ENCODE measurements around the gene OR2K2. TPM values are rescaled to one million over a fixed set of nuclear protein-coding genes. Genes with fewer than 3 reads are reported as not detected.

The OR2K2 gene
- total and polyA plus RNA-seq, 10 of the 15 experiments (the other 5 are each of a cell fraction or from before 2014, with no cell fraction given), result 0.12 TPM; not detected in 9

GRCh38 chr9:111298111-111298510 lies 31.9 kb downstream of the OR2K2 start:
- RAD21 ChIA-PET (ENCODE audit: unreplicated experiment), result interaction anchor here (0.6 to 5.0 kb wide), 16 partner anchors 119 to 675 kb away, joined by 3 to 37 read pairs (median 3); partner anchors contain the start of gene LPAR1
- Histone ChIP-seq H3K27ac (ENCODE audit: control insufficient read depth, insufficient read depth) (no peak overlapping the region), H4K20me1 (ENCODE audit: control insufficient read depth, insufficient read depth) (no peaks in the 10 kb centered on the region), H3K9ac (ENCODE audit: control insufficient read depth, insufficient read depth, low read length) (no peak overlapping the region), H3K4me1 (ENCODE audit: control insufficient read depth, insufficient read depth, low read length) (no peaks in the 10 kb centered on the region), H3K4me2 (ENCODE audit: control insufficient read depth, insufficient read depth) (no peak overlapping the region), H3K4me3 (no peak overlapping the region), H3K36me3 (ENCODE audit: control insufficient read depth in 2 of 2, insufficient read depth in 2 of 2, low read length in 1 of 2) (no peaks in the 10 kb centered on the region), H2AFZ (ENCODE audit: control insufficient read depth, low read depth, low read length) (no peak overlapping the region), H3K9me3 (replicated peaks; ENCODE audit: control insufficient read depth, insufficient read depth, low read length) (no peaks in the 10 kb centered on the region), H3K79me2 (ENCODE audit: control insufficient read depth, insufficient read depth, low read length) (no peaks in the 10 kb centered on the region), H3K27me3 (replicated peaks in 1 of 2; ENCODE audit: control insufficient read depth in 2 of 2, insufficient read depth in 2 of 2, low read length in 1 of 2) (no peaks in the 10 kb centered on the region)
- ATAC-seq (no peak), DNase-seq (ENCODE audit: low read depth, low spot score) (no peak), FAIRE-seq (no peak)
- SMC1A ChIA-PET (ENCODE audit: uncharacterized antibody, unreplicated experiment), result interaction anchor here (0.6 to 5.9 kb wide), 24 partner anchors 9 to 675 kb away, joined by 3 to 59 read pairs (median 4); partner anchors contain the start of gene LPAR1
- no TSS peak for BruUV-seq (replicated peaks)
- POLR2A ChIA-PET, result no interaction called here
- WGBS (ENCODE audit: insufficient coverage, insufficient replicate concordance, low lambda C conversion rate, missing lambda C conversion rate), result 32% methylated on average over 6 of the region's 6 CpGs
- TF ChIP-seq HDGF (IDR thresholded peaks at IDR 0.05), result no peak
- no peak for TF ChIP-seq BCL11A (IDR thresholded peaks at IDR 0.05; ENCODE audit: low read depth, low read length)
- TF ChIP-seq RBBP5 (conservative IDR thresholded peaks at IDR 0.05), result no peak
- TF ChIP-seq ELK1 (IDR thresholded peaks at IDR 0.05; ENCODE audit: low read depth, low read length), result no peak
- no peak for TF ChIP-seq TCF3 (IDR thresholded peaks at IDR 0.05; ENCODE audit: borderline replicate concordance, insufficient read depth, low read depth, low read length)
- no peak for TF ChIP-seq TARDBP (IDR thresholded peaks at IDR 0.05; ENCODE audit: borderline replicate concordance)
- no peak for TF ChIP-seq WRNIP1 (IDR thresholded peaks at IDR 0.05; ENCODE audit: borderline replicate concordance, low read depth, low read length)
- TF ChIP-seq CBX3 (IDR thresholded peaks at IDR 0.05; ENCODE audit: borderline replicate concordance, low read depth), result no peak
- TF ChIP-seq MEF2A (IDR thresholded peaks at IDR 0.05; ENCODE audit: insufficient read depth, low read depth, low read length), result no peak
- TF ChIP-seq IKZF2 (IDR thresholded peaks at IDR 0.05), result no peak
- TF ChIP-seq RELB (IDR thresholded peaks at IDR 0.05; ENCODE audit: low read depth), result no peak
- no peak for TF ChIP-seq KAT2A (conservative IDR thresholded peaks at IDR 0.05; ENCODE audit: control insufficient read depth, low read depth, low read length)
- no peak for TF ChIP-seq ZNF207 (IDR thresholded peaks at IDR 0.05; ENCODE audit: borderline replicate concordance)
- CTCF ChIA-PET, result interaction anchor here (0.7 to 5.5 kb wide), 18 partner anchors 9 to 866 kb away, joined by 3 to 50 read pairs (median 3); no protein-coding TSS in a partner anchor
- intact Hi-C loops (cut with micrococcal nuclease; ENCODE audit: unreplicated experiment), result loop anchor here (2.0 to 10.0 kb wide), 7 partner anchors 19 to 1113 kb away; no protein-coding TSS in a partner anchor
- in situ Hi-C loops (cut with MboI), result loop anchor here (5.0 to 10.0 kb wide), 3 partner anchors 261 to 853 kb away; partner anchors contain the start of gene LPAR1
